ENCODE results near the gene PMM2.

- TF ChIP-seq CTCF (IDR thresholded peaks at IDR 0.05), result no peak
- no peak for TF ChIP-seq EP300 (IDR thresholded peaks at IDR 0.05)
- no peak for TF ChIP-seq POLR2A (IDR thresholded peaks at IDR 0.05)
These were observed 70.3 kb downstream of the PMM2 start for GRCh38 chr16:8867932-8868415.
